Mammary epithelial cell (primary cell): ENCODE results near the gene MYO5C.

Experiments used
- EZH2 ChIP-seq: IDR thresholded peaks from 2 replicates; pipeline ENCODE4 v1.6.1; 2012; ENCODE audit warnings: low read length, inconsistent platforms, borderline replicate concordance
- TF ChIP-seq, protein P1 (sequence below), 2 donors: IDR thresholded peaks in 1 of 2; conservative IDR thresholded peaks in 1 of 2; 2 replicates each; pipeline ENCODE4 v1.5.1; 2011 to 2012; ENCODE audit warnings: inconsistent platforms in 2 of 2, low read length in 2 of 2, mild to moderate bottlenecking in 2 of 2, control low read depth in 1 of 2, low read depth in 1 of 2; ENCODE audit not compliant: insufficient read depth in 1 of 2; ENCODE audit errors: extremely low read depth in 1 of 2

DNA sequence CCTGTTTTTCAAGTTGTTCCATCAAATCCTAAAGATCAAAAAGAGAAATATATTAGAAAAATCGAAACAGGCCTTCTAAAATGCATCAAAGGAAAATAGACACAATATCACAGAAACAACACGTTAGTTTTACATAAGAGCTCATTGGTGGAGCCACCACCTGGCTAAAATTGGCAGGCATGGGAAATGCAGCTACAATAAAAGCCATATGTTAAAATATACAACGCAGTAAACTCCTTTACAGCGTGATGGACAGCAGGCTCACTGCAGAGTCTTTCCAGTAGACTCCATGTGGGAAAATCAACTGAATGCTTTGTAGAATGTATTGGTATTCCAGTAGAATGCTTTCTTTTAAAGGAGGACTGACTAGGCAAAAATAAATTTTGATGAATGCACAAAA, 40.9 kb upstream of the MYO5C start:
- TF ChIP-seq, protein P1, sequence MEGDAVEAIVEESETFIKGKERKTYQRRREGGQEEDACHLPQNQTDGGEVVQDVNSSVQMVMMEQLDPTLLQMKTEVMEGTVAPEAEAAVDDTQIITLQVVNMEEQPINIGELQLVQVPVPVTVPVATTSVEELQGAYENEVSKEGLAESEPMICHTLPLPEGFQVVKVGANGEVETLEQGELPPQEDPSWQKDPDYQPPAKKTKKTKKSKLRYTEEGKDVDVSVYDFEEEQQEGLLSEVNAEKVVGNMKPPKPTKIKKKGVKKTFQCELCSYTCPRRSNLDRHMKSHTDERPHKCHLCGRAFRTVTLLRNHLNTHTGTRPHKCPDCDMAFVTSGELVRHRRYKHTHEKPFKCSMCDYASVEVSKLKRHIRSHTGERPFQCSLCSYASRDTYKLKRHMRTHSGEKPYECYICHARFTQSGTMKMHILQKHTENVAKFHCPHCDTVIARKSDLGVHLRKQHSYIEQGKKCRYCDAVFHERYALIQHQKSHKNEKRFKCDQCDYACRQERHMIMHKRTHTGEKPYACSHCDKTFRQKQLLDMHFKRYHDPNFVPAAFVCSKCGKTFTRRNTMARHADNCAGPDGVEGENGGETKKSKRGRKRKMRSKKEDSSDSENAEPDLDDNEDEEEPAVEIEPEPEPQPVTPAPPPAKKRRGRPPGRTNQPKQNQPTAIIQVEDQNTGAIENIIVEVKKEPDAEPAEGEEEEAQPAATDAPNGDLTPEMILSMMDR (conservative IDR thresholded peaks at IDR 0.05 in 1 of 2, IDR thresholded peaks at IDR 0.05 in 1 of 2; ENCODE audit: extremely low read depth in 1 of 2, insufficient read depth in 1 of 2, low read depth in 1 of 2, low read length in 2 of 2): no peak
- no peak for TF ChIP-seq EZH2
